Natural killer cell (primary cell): ENCODE measurements around the gene DUS1L. TPM values are rescaled to one million over a fixed set of nuclear protein-coding genes. Genes with fewer than 3 reads are reported as not detected.
A peak's percentile ranks its signal among the peaks of the same experiment; 100 is the strongest.

Source experiments
- ATAC-seq, 3 donors: fragments of 150-1000 bp in 2 of 3; fragments of 200-7000 bp in 1 of 3; cut with Tn5 transposase; 1 replicate in 1 of 3; 2 replicates in 2 of 3; pipeline ENCODE4 v1.10.0; 2021; ENCODE audit warnings: mild to moderate bottlenecking in 2 of 3, moderate library complexity in 2 of 3
- DNase-seq, 2 donors: peaks; one replicate each; pipeline versions ENCODE4 v3.0.0 to v3.0.0-alpha.2; 2013 to 2021; ENCODE audit warnings: mixed read lengths in 1 of 2
- H3K27ac ChIP-seq: one replicate; pipeline ENCODE4 v1.5.1; 2013; ENCODE audit warnings: mild to moderate bottlenecking, low read length
- H3K27me3 ChIP-seq: one replicate; pipeline ENCODE4 v1.6.1; 2013; ENCODE audit warnings: low read length; ENCODE audit not compliant: control insufficient read depth, insufficient read depth
- H3K36me3 ChIP-seq: one replicate; pipeline ENCODE4 v1.6.1; 2013; ENCODE audit warnings: low read length; ENCODE audit not compliant: control insufficient read depth, insufficient read depth
- H3K4me1 ChIP-seq: one replicate; pipeline ENCODE4 v1.6.1; 2013; ENCODE audit warnings: low read length; ENCODE audit not compliant: control insufficient read depth, insufficient read depth
- H3K4me3 ChIP-seq: one replicate; pipeline ENCODE4 v1.5.1; 2013; ENCODE audit warnings: low read length
- H3K9me3 ChIP-seq: one replicate; pipeline ENCODE4 v1.6.1; 2013; ENCODE audit warnings: low read length; ENCODE audit not compliant: control insufficient read depth, insufficient read depth
- H3K27ac Mint-ChIP-seq, 2 donors: one replicate each; pipeline ENCODE4 v1.8.0; 2022; ENCODE audit warnings: mild to moderate bottlenecking in 2 of 2, mixed read lengths in 2 of 2, moderate library complexity in 1 of 2
- H3K27me3 Mint-ChIP-seq, 2 donors: one replicate each; pipeline ENCODE4 v1.8.0; 2022; ENCODE audit warnings: low read depth in 2 of 2, mixed read lengths in 2 of 2
- H3K36me3 Mint-ChIP-seq: one replicate; pipeline ENCODE4 v1.8.0; 2022; ENCODE audit warnings: mixed read lengths
- H3K4me1 Mint-ChIP-seq, 2 donors: one replicate each; pipeline ENCODE4 v1.8.0; 2022; ENCODE audit warnings: mixed read lengths in 2 of 2
- H3K4me3 Mint-ChIP-seq: one replicate; pipeline ENCODE4 v1.8.0; 2022; ENCODE audit warnings: mild to moderate bottlenecking, moderate library complexity, mixed read lengths
- H3K9me3 Mint-ChIP-seq, 2 donors: one replicate each; pipeline ENCODE4 v1.8.0; 2022; ENCODE audit warnings: mixed read lengths in 2 of 2
- WGBS: methylation state at CpG from one replicate; pipeline ENCODE4 v1.1.7; 2013; ENCODE audit warnings: missing lambda C conversion rate; ENCODE audit not compliant: insufficient coverage; 5-methylcytosine and 5-hydroxymethylcytosine counted together
- intact Hi-C: fragments of 100-400 bp; cut with micrococcal nuclease; formaldehyde crosslinking; loops from one replicate; pipeline ENCODE4 v1.14.2; 2022
- total RNA-seq, 4 donors: library from RNA; stranded (reverse); fragments of 120-200 nt in 1 of 4; gene quantifications; one replicate each; pipeline versions ENCODE4 v1.2.3 to v1.2.4, GENCODE V29; 2013 to 2022
- TF ChIP-seq, protein P1 (sequence below): fragments of 200-600 bp; IDR thresholded peaks from one replicate; pipeline ENCODE4 v1.8.0; 2022; ENCODE audit warnings: antibody characterized with exemption

DUS1L gene
- total RNA-seq, 3 donors from 2014 or later (not counting 1 experiment from before 2014, with no cell fraction given): 122 to 144 (median 136) TPM

DNA sequence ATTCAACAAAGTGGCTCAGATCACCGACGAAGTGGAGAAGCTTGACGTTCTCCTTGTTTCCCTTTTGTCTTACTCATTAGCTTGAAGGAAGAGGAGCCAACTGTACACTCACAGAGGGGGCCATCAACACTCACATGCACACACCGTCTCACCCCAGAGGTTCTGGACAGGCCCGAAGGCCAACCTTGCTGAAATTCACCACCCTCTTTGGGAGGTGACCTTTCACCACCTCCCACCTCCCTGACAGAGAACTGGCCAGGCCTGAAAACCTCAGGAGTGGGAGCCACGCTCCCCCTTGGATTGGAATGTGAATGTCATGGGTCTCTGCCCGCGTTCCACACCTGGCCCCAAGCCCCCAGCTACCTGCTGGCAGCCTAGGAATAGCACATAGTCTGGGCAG lies 30.1 kb downstream of the DUS1L start:
- Mint-ChIP-seq H3K27me3 (peaks cover 0 to 1% of the 10 kb centered on the region in 2 donors), H3K27ac (no peak overlapping the region), H3K4me1 (peaks cover 7 to 24% of the 10 kb centered on the region in 2 donors), H3K9me3 (no peaks in the 10 kb centered on the region), H3K36me3 (no peaks in the 10 kb centered on the region), H3K4me3 (peak overlapping the region; percentile 57)
- 98% methylated on average over 8 of the region's 8 CpGs for WGBS
- intact Hi-C loops: loop anchor here (5.0 kb wide), 1 partner anchor 73 kb away; the partner anchor contains the start of gene NOTUM
- H3K27ac ChIP-seq: no peak overlapping the region
- no peak overlapping the region for H3K4me3 ChIP-seq
- H3K9me3 ChIP-seq: no peaks in the 10 kb centered on the region
- TF ChIP-seq, protein P1, sequence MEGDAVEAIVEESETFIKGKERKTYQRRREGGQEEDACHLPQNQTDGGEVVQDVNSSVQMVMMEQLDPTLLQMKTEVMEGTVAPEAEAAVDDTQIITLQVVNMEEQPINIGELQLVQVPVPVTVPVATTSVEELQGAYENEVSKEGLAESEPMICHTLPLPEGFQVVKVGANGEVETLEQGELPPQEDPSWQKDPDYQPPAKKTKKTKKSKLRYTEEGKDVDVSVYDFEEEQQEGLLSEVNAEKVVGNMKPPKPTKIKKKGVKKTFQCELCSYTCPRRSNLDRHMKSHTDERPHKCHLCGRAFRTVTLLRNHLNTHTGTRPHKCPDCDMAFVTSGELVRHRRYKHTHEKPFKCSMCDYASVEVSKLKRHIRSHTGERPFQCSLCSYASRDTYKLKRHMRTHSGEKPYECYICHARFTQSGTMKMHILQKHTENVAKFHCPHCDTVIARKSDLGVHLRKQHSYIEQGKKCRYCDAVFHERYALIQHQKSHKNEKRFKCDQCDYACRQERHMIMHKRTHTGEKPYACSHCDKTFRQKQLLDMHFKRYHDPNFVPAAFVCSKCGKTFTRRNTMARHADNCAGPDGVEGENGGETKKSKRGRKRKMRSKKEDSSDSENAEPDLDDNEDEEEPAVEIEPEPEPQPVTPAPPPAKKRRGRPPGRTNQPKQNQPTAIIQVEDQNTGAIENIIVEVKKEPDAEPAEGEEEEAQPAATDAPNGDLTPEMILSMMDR: no peak
- peaks cover 2% of the 10 kb centered on the region for H3K27me3 ChIP-seq
- DNase-seq (no peak), ATAC-seq (no peak)
- H3K36me3 ChIP-seq: no peaks in the 10 kb centered on the region
- peaks cover 32% of the 10 kb centered on the region for H3K4me1 ChIP-seq

DNA sequence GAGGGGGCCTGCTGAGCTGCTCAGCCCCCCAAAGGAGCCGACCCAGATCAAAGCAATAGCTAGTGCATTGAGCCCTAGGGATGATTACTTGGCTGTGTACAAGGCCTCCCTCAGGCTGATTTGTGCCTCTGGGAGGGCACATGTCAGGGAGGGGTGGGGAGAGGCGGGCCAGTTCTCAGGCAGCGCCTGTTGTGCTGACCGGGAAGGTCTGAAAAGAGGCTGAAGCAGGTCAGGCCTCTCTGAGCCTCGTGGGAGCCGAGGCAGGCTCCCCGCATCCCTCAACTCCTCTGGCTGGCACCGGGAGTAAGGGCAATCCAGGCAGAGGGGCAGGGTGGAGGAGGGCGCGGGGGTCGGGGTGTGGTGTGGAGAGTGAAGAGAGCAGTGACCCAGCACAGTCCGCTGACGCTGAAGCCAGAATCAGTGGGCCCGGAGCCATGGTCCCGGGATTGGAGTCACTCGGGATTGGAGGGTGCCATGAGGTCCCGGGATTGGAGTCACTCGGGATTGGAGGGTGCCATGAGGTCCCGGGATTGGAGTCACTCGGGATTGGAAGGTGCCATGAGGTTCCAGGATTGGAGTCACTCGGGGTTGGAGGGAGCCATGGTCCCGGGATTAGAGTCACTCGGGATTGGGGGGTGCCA lies 31.1 kb downstream of the DUS1L start:
- H3K4me1 Mint-ChIP-seq: peaks cover 7 to 31% of the 10 kb centered on the region in 2 donors
- TF ChIP-seq, protein P1: no peak
- intact Hi-C loops: loop anchor here (5.0 kb wide), 1 partner anchor 72 kb away; the partner anchor contains the start of gene NOTUM
- H3K36me3 ChIP-seq: no peaks in the 10 kb centered on the region
- H3K27ac Mint-ChIP-seq: no peak overlapping the region
- no peak for DNase-seq
- 95% methylated on average over 23 of the region's 23 CpGs for WGBS
- no peaks in the 10 kb centered on the region for H3K36me3 Mint-ChIP-seq
- H3K4me3 Mint-ChIP-seq: peak overlapping the region; percentile 57
- H3K27me3 ChIP-seq: peaks cover 6% of the 10 kb centered on the region
- H3K9me3 Mint-ChIP-seq: no peaks in the 10 kb centered on the region
- no peak overlapping the region for H3K4me3 ChIP-seq
- H3K4me1 ChIP-seq: peaks cover 42% of the 10 kb centered on the region
- peaks cover 0 to 6% of the 10 kb centered on the region in 2 donors for H3K27me3 Mint-ChIP-seq
- ATAC-seq: no peak
- H3K27ac ChIP-seq: no peak overlapping the region
- no peaks in the 10 kb centered on the region for H3K9me3 ChIP-seq

DNA sequence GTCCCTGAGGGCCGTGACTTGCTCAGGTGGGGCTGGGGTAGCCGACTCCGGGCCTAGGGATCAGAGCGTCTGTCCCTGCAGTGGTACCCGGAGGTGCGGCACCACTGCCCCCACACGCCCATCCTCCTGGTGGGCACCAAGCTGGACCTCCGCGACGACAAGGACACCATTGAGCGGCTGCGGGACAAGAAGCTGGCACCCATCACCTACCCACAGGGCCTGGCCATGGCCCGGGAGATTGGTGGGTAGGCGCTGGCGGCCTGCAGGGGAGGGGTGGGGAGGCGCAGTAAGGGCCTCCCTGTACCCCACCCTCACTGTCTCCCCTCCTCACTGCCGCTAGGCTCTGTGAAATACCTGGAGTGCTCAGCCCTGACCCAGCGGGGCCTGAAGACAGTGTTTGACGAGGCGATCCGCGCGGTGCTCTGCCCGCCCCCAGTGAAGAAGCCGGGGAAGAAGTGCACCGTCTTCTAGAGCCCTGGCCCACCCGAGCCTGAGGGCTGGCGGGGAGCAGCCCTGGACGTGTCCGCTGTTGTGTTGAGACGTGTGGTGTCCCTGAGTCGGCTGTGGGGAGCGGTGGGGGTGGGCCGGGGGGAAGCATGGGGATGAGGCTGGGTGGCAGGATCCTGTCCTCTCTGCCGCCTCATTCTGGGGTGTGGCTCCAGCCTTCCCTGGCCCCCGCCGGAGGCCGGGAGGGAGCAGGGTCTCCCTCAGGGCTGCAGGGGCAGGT lies 32.1 kb downstream of the DUS1L start:
- TF ChIP-seq, protein P1: no peak
- no peak overlapping the region for H3K4me3 Mint-ChIP-seq
- intact Hi-C loops: no loop called here
- no peak overlapping the region for H3K27ac Mint-ChIP-seq
- H3K4me3 ChIP-seq: no peak overlapping the region
- no peaks in the 10 kb centered on the region for H3K9me3 ChIP-seq
- H3K27ac ChIP-seq: no peak overlapping the region
- H3K27me3 ChIP-seq: peaks cover 6% of the 10 kb centered on the region
- no peaks in the 10 kb centered on the region for H3K9me3 Mint-ChIP-seq
- DNase-seq: no peak
- no peak for ATAC-seq
- H3K36me3 Mint-ChIP-seq: no peaks in the 10 kb centered on the region
- no peaks in the 10 kb centered on the region for H3K36me3 ChIP-seq
- WGBS: 96% methylated on average over 36 of the region's 38 CpGs
- H3K4me1 Mint-ChIP-seq: peaks cover 7 to 32% of the 10 kb centered on the region in 2 donors
- peaks cover 43% of the 10 kb centered on the region for H3K4me1 ChIP-seq
- H3K27me3 Mint-ChIP-seq: peaks cover 0 to 6% of the 10 kb centered on the region in 2 donors
